H1 (cell line): ENCODE measurements around the gene ARID4B. TPM values are rescaled to one million over a fixed set of nuclear protein-coding genes. Genes with fewer than 3 reads are reported as not detected.

Experiments
- CTCF ChIA-PET: fragments of 300-600 bp; sonication (Branson Sonifier 250); formaldehyde crosslinking; loops from one replicate; lab custom pipeline; 2021; ENCODE audit not compliant: partially characterized antibody; lab: Charles Lee
- POLR2A ChIA-PET: fragments of 300-600 bp; sonication (Branson Sonifier 250); formaldehyde crosslinking; loops from one replicate; lab custom pipeline; 2021; ENCODE audit warnings: inconsistent platforms; ENCODE audit not compliant: partially characterized antibody; lab: Charles Lee
- DNase-seq, 2 experiments: peaks; one replicate each; pipeline versions ENCODE4 v3.0.0 to v3.0.0-alpha.2; 2010 to 2022; ENCODE audit warnings: low spot score in 2 of 2, low read depth in 1 of 2, mixed read lengths in 1 of 2
- FAIRE-seq: peaks from 2 replicates; lab custom pipeline; 2011; peaks lifted over from hg19 to GRCh38; lab: Jason Lieb, UNC
- H2AFZ ChIP-seq: 2 replicates; pipeline ENCODE4 v1.8.1; 2012; ENCODE audit warnings: low read length, inconsistent platforms
- H2AK5ac ChIP-seq: 2 replicates; pipeline ENCODE4 v1.6.1; 2013; ENCODE audit warnings: low read depth, low read length
- H2BK120ac ChIP-seq: replicated peaks from 2 replicates; pipeline ENCODE3; 2013; ENCODE audit warnings: low read depth, low read length, inconsistent platforms
- H2BK12ac ChIP-seq: 2 replicates; pipeline ENCODE4 v1.6.1; 2013; ENCODE audit warnings: low read depth, low read length
- H2BK15ac ChIP-seq: 2 replicates; pipeline ENCODE4 v1.6.1; 2013; ENCODE audit warnings: low read length
- H2BK20ac ChIP-seq: 2 replicates; pipeline ENCODE4 v1.6.1; 2013; ENCODE audit warnings: low read length
- H2BK5ac ChIP-seq: 2 replicates; pipeline ENCODE4 v1.6.1; 2013; ENCODE audit warnings: low read depth, low read length
- H3K14ac ChIP-seq: 2 replicates; pipeline ENCODE4 v1.6.1; 2013; ENCODE audit warnings: inconsistent platforms; ENCODE audit not compliant: insufficient read length
- H3K18ac ChIP-seq: 2 replicates; pipeline ENCODE4 v1.6.1; 2013; ENCODE audit warnings: low read length; ENCODE audit errors: extremely low read depth
- H3K23ac ChIP-seq: 2 replicates; pipeline ENCODE4 v1.6.1; 2013; ENCODE audit warnings: inconsistent platforms; ENCODE audit not compliant: insufficient read length
- H3K23me2 ChIP-seq: 2 replicates; pipeline ENCODE4 v1.6.1; 2013; ENCODE audit warnings: low read depth, low read length
- H3K27ac ChIP-seq: 2 replicates; pipeline ENCODE4 v1.6.1; 2011; ENCODE audit warnings: low read depth, low read length, inconsistent platforms
- H3K27me3 ChIP-seq, 4 experiments: replicated peaks in 1 of 4; 1 replicate in 1 of 4; 2 replicates in 3 of 4; pipeline versions ENCODE4 v1.6.1 to v1.8.1; 2011 to 2013; ENCODE audit warnings: low read length in 3 of 4, mild to moderate bottlenecking in 3 of 4, inconsistent platforms in 2 of 4, mixed read lengths in 2 of 4, moderate library complexity in 1 of 4; ENCODE audit not compliant: control insufficient read depth in 3 of 4, insufficient read depth in 3 of 4; ENCODE audit errors: extremely low read depth in 1 of 4
- H3K36me3 ChIP-seq, 4 experiments: 2 replicates each; pipeline versions ENCODE4 v1.6.1 to v1.8.1; 2011 to 2013; ENCODE audit warnings: mild to moderate bottlenecking in 4 of 4, low read length in 3 of 4, moderate library complexity in 2 of 4, control low read depth in 1 of 4, inconsistent platforms in 1 of 4; ENCODE audit not compliant: insufficient read depth in 4 of 4, control insufficient read depth in 2 of 4
- H3K4ac ChIP-seq: replicated peaks from 2 replicates; pipeline ENCODE3; 2013; ENCODE audit warnings: low read length, low read depth, mixed read lengths, inconsistent platforms; ENCODE audit not compliant: insufficient read length
- H3K4me1 ChIP-seq, 4 experiments: replicated peaks in 1 of 4; 1 replicate in 1 of 4; 2 replicates in 3 of 4; pipeline versions ENCODE4 v1.6.1 to v1.8.1; 2011 to 2013; ENCODE audit warnings: low read length in 3 of 4, inconsistent platforms in 2 of 4, mixed read lengths in 1 of 4; ENCODE audit not compliant: insufficient read depth in 4 of 4, control insufficient read depth in 3 of 4
- H3K4me2 ChIP-seq, 2 experiments: 2 replicates each; pipeline versions ENCODE4 v1.6.1 to v1.8.1; 2011 to 2013; ENCODE audit warnings: low read depth in 2 of 2, low read length in 2 of 2, control low read depth in 1 of 2, inconsistent platforms in 1 of 2, mild to moderate bottlenecking in 1 of 2; ENCODE audit not compliant: insufficient read depth in 1 of 2
- H3K4me3 ChIP-seq, 4 experiments: fragments of 200-600, 300-600 bp in 1 of 4; sonication (generic), shearing (Covaris generic), sonication (Bioruptor Twin) in 1 of 4; 2 replicates each; pipeline versions ENCODE4 v1.5.1 to v1.8.1; 2011 to 2016; ENCODE audit warnings: low read length in 4 of 4, low read depth in 3 of 4, control low read depth in 2 of 4, inconsistent platforms in 2 of 4, mild to moderate bottlenecking in 2 of 4, mixed read lengths in 1 of 4, moderate library complexity in 1 of 4; ENCODE audit not compliant: insufficient read depth in 2 of 4; ENCODE audit errors: extremely low read depth in 1 of 4
- H3K56ac ChIP-seq: replicated peaks from 2 replicates; pipeline ENCODE3; 2013; ENCODE audit warnings: low read depth, mild to moderate bottlenecking, mixed read lengths, low read length, inconsistent platforms; ENCODE audit not compliant: insufficient read length
- H3K79me1 ChIP-seq: 2 replicates; pipeline ENCODE4 v1.6.1; 2013; ENCODE audit warnings: low read depth, low read length, control low read depth
- H3K79me2 ChIP-seq, 2 experiments: 2 replicates each; pipeline versions ENCODE4 v1.6.1 to v1.8.1; 2012 to 2013; ENCODE audit warnings: low read length in 2 of 2, mild to moderate bottlenecking in 2 of 2, inconsistent platforms in 1 of 2; ENCODE audit not compliant: insufficient read depth in 2 of 2, control insufficient read depth in 1 of 2
- H3K9ac ChIP-seq, 4 experiments: replicated peaks in 1 of 4; 1 replicate in 1 of 4; 2 replicates in 3 of 4; pipeline versions ENCODE4 v1.6.1 to v1.8.1; 2011 to 2013; ENCODE audit warnings: low read depth in 3 of 4, low read length in 3 of 4, control low read depth in 2 of 4, mild to moderate bottlenecking in 2 of 4, moderate library complexity in 2 of 4, inconsistent platforms in 1 of 4; ENCODE audit errors: extremely low read depth in 1 of 4
- H3K9me3 ChIP-seq, 2 experiments: 2 replicates each; pipeline versions ENCODE4 v1.6.1 to v1.8.1; 2012 to 2013; ENCODE audit warnings: mild to moderate bottlenecking in 2 of 2, moderate library complexity in 2 of 2, control low read depth in 1 of 2, inconsistent platforms in 1 of 2, low read depth in 1 of 2, low read length in 1 of 2, mixed read lengths in 1 of 2; ENCODE audit not compliant: insufficient read depth in 2 of 2
- H4K20me1 ChIP-seq, 2 experiments: replicated peaks in 1 of 2; 2 replicates each; pipeline versions ENCODE3 to v1.8.1; 2011 to 2013; ENCODE audit warnings: inconsistent platforms in 2 of 2, low read length in 2 of 2, mild to moderate bottlenecking in 1 of 2; ENCODE audit not compliant: insufficient read depth in 2 of 2, control insufficient read depth in 1 of 2
- H4K5ac ChIP-seq: 2 replicates; pipeline ENCODE4 v1.6.1; 2013; ENCODE audit warnings: low read length, low read depth, mixed read lengths, inconsistent platforms; ENCODE audit not compliant: insufficient read length
- H4K8ac ChIP-seq: 2 replicates; pipeline ENCODE4 v1.8.0; 2013; ENCODE audit warnings: mild to moderate bottlenecking, moderate library complexity, low read length, inconsistent platforms; ENCODE audit not compliant: insufficient read depth; ENCODE audit errors: extremely low read depth
- H4K91ac ChIP-seq: replicated peaks from 2 replicates; pipeline ENCODE3; 2013; ENCODE audit warnings: low read length, mixed read lengths, inconsistent platforms; ENCODE audit not compliant: insufficient read length
- EZH2 ChIP-seq: fragments of 200-600 bp; sonication (generic); IDR thresholded peaks from 2 replicates; pipeline ENCODE4 v1.7.1; 2012; ENCODE audit warnings: low read depth, mild to moderate bottlenecking, moderate library complexity, low read length, inconsistent platforms; ENCODE audit not compliant: severe bottlenecking
- JUN ChIP-seq: IDR thresholded peaks from 2 replicates; pipeline ENCODE4 v1.6.1; 2011; ENCODE audit warnings: low read depth, mild to moderate bottlenecking, improper control_type of control experiment, low read length
- JUND ChIP-seq: IDR thresholded peaks from 2 replicates; pipeline ENCODE4 v1.6.1; 2011; ENCODE audit warnings: mild to moderate bottlenecking, improper control_type of control experiment, low read length
- NANOG ChIP-seq: IDR thresholded peaks from 2 replicates; pipeline ENCODE4 v1.6.1; 2011; ENCODE audit warnings: low read length, low read depth, mild to moderate bottlenecking, inconsistent platforms; ENCODE audit not compliant: insufficient read depth, poor library complexity, severe bottlenecking
- RNF2 ChIP-seq: fragments of 200-900, 300-1000 bp; sonication (generic); IDR thresholded peaks from 2 replicates; pipeline ENCODE4 v1.7.1; 2016; ENCODE audit warnings: borderline replicate concordance, low read depth, mild to moderate bottlenecking, antibody characterized with exemption, low read length; ENCODE audit not compliant: poor library complexity, severe bottlenecking; ENCODE audit errors: missing control alignments
- RXRA ChIP-seq: IDR thresholded peaks from 2 replicates; pipeline ENCODE4 v1.6.1; 2011; ENCODE audit warnings: low read depth, mild to moderate bottlenecking, low read length, moderate library complexity; ENCODE audit not compliant: insufficient read depth
- WGBS, 2 experiments: shearing (Covaris generic) in 1 of 2; methylation state at CpG; one replicate each; pipeline versions ENCODE4 v1.1.6 to v1.1.7; 2013 to 2015; ENCODE audit warnings: low lambda C conversion rate in 2 of 2, mixed read lengths in 2 of 2, inconsistent platforms in 1 of 2, low coverage in 1 of 2, missing lambda C conversion rate in 1 of 2; ENCODE audit not compliant: insufficient replicate concordance in 2 of 2, insufficient coverage in 1 of 2, insufficient read length in 1 of 2; ENCODE audit errors: extremely low coverage in 1 of 2, missing lambda C conversion rate in 1 of 2; 5-methylcytosine and 5-hydroxymethylcytosine counted together
- polyA plus RNA-seq, 7 experiments: library from polyadenylated mRNA; depleted of rRNA in 3 of 7; stranded (reverse) in 5 of 7; unstranded in 2 of 7; fragments of >200 nt in 5 of 7; fragments of 200-250 nt in 2 of 7; gene quantifications; 1 replicate in 5 of 7; 2 replicates in 1 of 7; 4 replicates in 1 of 7; pipeline versions ENCODE4 v1.2.1 to v1.2.3, GENCODE V29; 2011 to 2013; ENCODE audit warnings: missing spikeins in 2 of 7, mixed read lengths in 2 of 7
- total RNA-seq: library from RNA; stranded (reverse); fragmentation: NEBNext Ultra II Directional; extraction: Animal tissue kit (Norgen Biotek cat#: 25700); gene quantifications from 2 replicates; pipeline ENCODE4 v1.2.1, GENCODE V29; 2021
- TF ChIP-seq, protein P1 (sequence below): IDR thresholded peaks from 2 replicates; pipeline ENCODE4 v1.6.1; 2011; ENCODE audit warnings: low read length, improper control_type of control experiment
- TF ChIP-seq, protein P2 (sequence below): IDR thresholded peaks from 2 replicates; pipeline ENCODE4 v1.6.1; 2012; ENCODE audit warnings: low read length, inconsistent platforms

Gene ARID4B
- total and polyA plus RNA-seq, 2 of the 8 experiments (the other 6 are each of a cell fraction or from before 2014, with no cell fraction given), result 5.1 to 28.8 TPM

DNA sequence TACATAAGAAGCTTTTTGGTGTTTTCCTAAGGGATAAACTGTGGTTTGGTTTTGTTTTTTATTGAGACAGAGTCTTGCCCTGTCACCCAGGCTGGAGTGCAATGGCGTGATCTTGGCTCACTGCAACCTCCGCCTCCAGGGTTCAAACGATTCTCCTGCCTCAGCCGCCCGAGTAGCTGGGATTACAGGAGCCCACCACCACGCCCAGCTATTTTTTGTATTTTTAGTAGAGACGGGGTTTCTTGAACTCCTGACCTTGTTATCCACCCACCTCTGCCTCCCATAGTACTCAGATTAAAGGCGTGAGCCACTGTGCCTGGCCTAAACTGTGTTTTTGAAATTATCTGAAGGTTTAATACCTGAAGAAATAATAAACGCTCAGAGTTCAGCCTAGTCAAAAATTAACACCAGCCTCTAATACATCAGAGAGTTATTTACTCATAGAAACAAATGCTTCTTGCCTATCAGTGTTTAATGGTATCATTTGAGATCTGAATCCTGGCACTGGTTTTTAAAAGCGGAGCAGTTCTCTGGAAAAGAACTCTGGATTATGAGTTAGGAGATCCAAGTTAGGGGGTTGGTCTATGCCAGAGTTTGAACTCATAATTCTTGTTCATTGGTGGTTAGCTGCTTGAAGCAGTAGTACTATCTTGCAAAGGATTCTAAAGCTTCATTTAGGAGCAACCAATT is 28.7 kb downstream of the ARID4B start:
- Histone ChIP-seq H3K14ac (no peak overlapping the region), H3K4me1 (peaks cover 0 to 2% (median 0%) of the 10 kb centered on the region in 4 experiments; a peak in 2 of 7 replicates), H3K23me2 (no peaks in the 10 kb centered on the region), H2BK20ac (no peak overlapping the region), H3K18ac (no peak overlapping the region), H3K4me2 (no peak overlapping the region), H2AFZ (no peak overlapping the region), H3K9ac (no peak overlapping the region), H3K27ac (no peak overlapping the region), H2AK5ac (no peak overlapping the region), H2BK5ac (no peak overlapping the region), H3K79me2 (peaks cover 21 to 96% of the 10 kb centered on the region in 2 experiments), H4K20me1 (peaks cover 9 to 13% of the 10 kb centered on the region in 2 experiments), H3K56ac (no peak overlapping the region), H3K23ac (no peak overlapping the region), H2BK120ac (no peak overlapping the region), H2BK12ac (no peak overlapping the region), H4K8ac (no peak overlapping the region), H3K36me3 (peaks cover 0 to 7% (median 1%) of the 10 kb centered on the region in 4 experiments; a peak in 1 of 8 replicates), H3K4me3 (no peak overlapping the region), H3K27me3 (no peaks in the 10 kb centered on the region), H4K5ac (no peak overlapping the region), H3K79me1 (peaks cover 2% of the 10 kb centered on the region; the same call in 1 of the 2 replicates), H4K91ac (no peak overlapping the region), H2BK15ac (no peak overlapping the region), H3K4ac (no peak overlapping the region), H3K9me3 (peaks cover 2 to 16% of the 10 kb centered on the region in 2 experiments; a peak in 2 of 4 replicates)
- no peak for FAIRE-seq
- ChIA-PET CTCF (no interaction called here), POLR2A (interaction anchor here (0.7 to 1.9 kb wide), 3 partner anchors 29 to 168 kb away, joined by 3 to 13 read pairs (median 3); partner anchors contain the start of genes ARID4B and GGPS1)
- DNase-seq, result no peak
- WGBS, 2 experiments, result 94% methylated on average over 10 of the region's 10 CpGs; no CpG with 5 or more reads in 1 of the 2 experiments
- TF ChIP-seq JUND (no peak), EZH2 (no peak), RXRA (no peak), RNF2 (no peak), JUN (no peak), NANOG (no peak)
- TF ChIP-seq, protein P1, sequence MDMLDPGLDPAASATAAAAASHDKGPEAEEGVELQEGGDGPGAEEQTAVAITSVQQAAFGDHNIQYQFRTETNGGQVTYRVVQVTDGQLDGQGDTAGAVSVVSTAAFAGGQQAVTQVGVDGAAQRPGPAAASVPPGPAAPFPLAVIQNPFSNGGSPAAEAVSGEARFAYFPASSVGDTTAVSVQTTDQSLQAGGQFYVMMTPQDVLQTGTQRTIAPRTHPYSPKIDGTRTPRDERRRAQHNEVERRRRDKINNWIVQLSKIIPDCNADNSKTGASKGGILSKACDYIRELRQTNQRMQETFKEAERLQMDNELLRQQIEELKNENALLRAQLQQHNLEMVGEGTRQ, result no peak
- TF ChIP-seq, protein P2, sequence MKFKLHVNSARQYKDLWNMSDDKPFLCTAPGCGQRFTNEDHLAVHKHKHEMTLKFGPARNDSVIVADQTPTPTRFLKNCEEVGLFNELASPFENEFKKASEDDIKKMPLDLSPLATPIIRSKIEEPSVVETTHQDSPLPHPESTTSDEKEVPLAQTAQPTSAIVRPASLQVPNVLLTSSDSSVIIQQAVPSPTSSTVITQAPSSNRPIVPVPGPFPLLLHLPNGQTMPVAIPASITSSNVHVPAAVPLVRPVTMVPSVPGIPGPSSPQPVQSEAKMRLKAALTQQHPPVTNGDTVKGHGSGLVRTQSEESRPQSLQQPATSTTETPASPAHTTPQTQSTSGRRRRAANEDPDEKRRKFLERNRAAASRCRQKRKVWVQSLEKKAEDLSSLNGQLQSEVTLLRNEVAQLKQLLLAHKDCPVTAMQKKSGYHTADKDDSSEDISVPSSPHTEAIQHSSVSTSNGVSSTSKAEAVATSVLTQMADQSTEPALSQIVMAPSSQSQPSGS, result no peak
